Measurements from ENCODE around the gene CUL5. TPM values are rescaled to one million over a fixed set of nuclear protein-coding genes. Genes with fewer than 3 reads are reported as not detected.

Gene CUL5
- polyA plus RNA-seq, 3 donors, result 24.7 to 37.8 (median 36.7) TPM

- Mint-ChIP-seq H3K9me3 (peaks cover 0 to 3% (median 0%) of the 10 kb centered on the region in 7 donors), H3K4me1 (no peaks in the 10 kb centered on the region), H3K27me3 (ENCODE audit: low read depth in 3 of 3) (peaks cover 0 to 1% (median 0%) of the 10 kb centered on the region in 3 donors), H3K36me3 (peaks cover 42 to 77% of the 10 kb centered on the region in 2 donors), H3K4me3 (no peak overlapping the region), H3K27ac (peak overlapping the region in 2 of 7 donors; percentile 12 to 40)
- TF ChIP-seq CTCF (IDR thresholded peaks at IDR 0.05), result no peak
- H3K9ac ChIP-seq (ENCODE audit: insufficient read depth, low read length, poor library complexity, severe bottlenecking), result no peak overlapping the region
- intact Hi-C loops (cut with micrococcal nuclease), result no loop called here
- H3K4me3 ChIP-seq (replicated peaks in 1 of 3; ENCODE audit: low read depth in 2 of 3, low read length in 3 of 3), result no peak overlapping the region
- no peaks in the 10 kb centered on the region for H3K4me1 ChIP-seq (ENCODE audit: control insufficient read depth in 1 of 2, insufficient read depth in 2 of 2, low read length in 2 of 2)
- H2AFZ ChIP-seq (ENCODE audit: insufficient read depth, low read depth, low read length, poor library complexity, severe bottlenecking), result no peak overlapping the region
- H4K20me1 ChIP-seq (ENCODE audit: insufficient read depth, low read length), result peaks cover 96% of the 10 kb centered on the region
- H3K4me2 ChIP-seq (replicated peaks; ENCODE audit: extremely low read depth, low read length, poor library complexity, severe bottlenecking), result no peak overlapping the region
- no peak overlapping the region for H3K27ac ChIP-seq (ENCODE audit: low read depth in 1 of 2, low read length in 2 of 2)
- H3K79me2 ChIP-seq (ENCODE audit: insufficient read depth, low read length), result peaks cover 58% of the 10 kb centered on the region
- 100% methylated on average over 1 of the region's 1 CpG for WGBS (ENCODE audit: insufficient coverage)
- no peaks in the 10 kb centered on the region for H3K9me3 ChIP-seq (replicated peaks in 1 of 2; ENCODE audit: control insufficient read depth in 1 of 2, insufficient read depth in 1 of 2, low read length in 2 of 2)
- peaks cover 41 to 63% of the 10 kb centered on the region in 2 donors for H3K36me3 ChIP-seq (replicated peaks in 1 of 2; ENCODE audit: control insufficient read depth in 1 of 2, insufficient read depth in 2 of 2, low read length in 2 of 2)
- H3K27me3 ChIP-seq (ENCODE audit: control insufficient read depth in 2 of 2, insufficient read depth in 2 of 2, low read length in 2 of 2), result no peaks in the 10 kb centered on the region
- no peak for DNase-seq
Measured at GRCh38 chr11:108034034-108034433, 25.3 kb downstream of the CUL5 start.

- WGBS (ENCODE audit: insufficient coverage), result 100% methylated on average over 1 of the region's 1 CpG
- H3K79me2 ChIP-seq (ENCODE audit: insufficient read depth, low read length), result peaks cover 49% of the 10 kb centered on the region
- TF ChIP-seq CTCF (IDR thresholded peaks at IDR 0.05), result no peak
- H3K9me3 ChIP-seq (replicated peaks in 1 of 2; ENCODE audit: control insufficient read depth in 1 of 2, insufficient read depth in 1 of 2, low read length in 2 of 2), result no peaks in the 10 kb centered on the region
- Mint-ChIP-seq H3K27me3 (ENCODE audit: low read depth in 3 of 3) (peaks cover 0 to 1% (median 0%) of the 10 kb centered on the region in 3 donors), H3K4me3 (no peak overlapping the region), H3K9me3 (peaks cover 0 to 3% (median 0%) of the 10 kb centered on the region in 7 donors), H3K4me1 (no peaks in the 10 kb centered on the region), H3K36me3 (peaks cover 47 to 85% of the 10 kb centered on the region in 2 donors), H3K27ac (no peak overlapping the region)
- H3K4me1 ChIP-seq (ENCODE audit: control insufficient read depth in 1 of 2, insufficient read depth in 2 of 2, low read length in 2 of 2), result no peaks in the 10 kb centered on the region
- no peak overlapping the region for H3K27ac ChIP-seq (ENCODE audit: low read depth in 1 of 2, low read length in 2 of 2)
- no peak overlapping the region for H2AFZ ChIP-seq (ENCODE audit: insufficient read depth, low read depth, low read length, poor library complexity, severe bottlenecking)
- DNase-seq, result no peak
- H3K4me2 ChIP-seq (replicated peaks; ENCODE audit: extremely low read depth, low read length, poor library complexity, severe bottlenecking), result no peak overlapping the region
- no peak overlapping the region for H3K9ac ChIP-seq (ENCODE audit: insufficient read depth, low read length, poor library complexity, severe bottlenecking)
- no peak overlapping the region for H3K4me3 ChIP-seq (replicated peaks in 1 of 3; ENCODE audit: low read depth in 2 of 3, low read length in 3 of 3)
- H3K36me3 ChIP-seq (replicated peaks in 1 of 2; ENCODE audit: control insufficient read depth in 1 of 2, insufficient read depth in 2 of 2, low read length in 2 of 2), result peaks cover 41 to 73% of the 10 kb centered on the region in 2 donors
- no peaks in the 10 kb centered on the region for H3K27me3 ChIP-seq (ENCODE audit: control insufficient read depth in 2 of 2, insufficient read depth in 2 of 2, low read length in 2 of 2)
- peaks cover 96% of the 10 kb centered on the region for H4K20me1 ChIP-seq (ENCODE audit: insufficient read depth, low read length)
- intact Hi-C loops (cut with micrococcal nuclease), result no loop called here
Measured at GRCh38 chr11:108034952-108035351, 26.3 kb downstream of the CUL5 start.
